ENCODE measurements around the gene HCK.

DNA sequence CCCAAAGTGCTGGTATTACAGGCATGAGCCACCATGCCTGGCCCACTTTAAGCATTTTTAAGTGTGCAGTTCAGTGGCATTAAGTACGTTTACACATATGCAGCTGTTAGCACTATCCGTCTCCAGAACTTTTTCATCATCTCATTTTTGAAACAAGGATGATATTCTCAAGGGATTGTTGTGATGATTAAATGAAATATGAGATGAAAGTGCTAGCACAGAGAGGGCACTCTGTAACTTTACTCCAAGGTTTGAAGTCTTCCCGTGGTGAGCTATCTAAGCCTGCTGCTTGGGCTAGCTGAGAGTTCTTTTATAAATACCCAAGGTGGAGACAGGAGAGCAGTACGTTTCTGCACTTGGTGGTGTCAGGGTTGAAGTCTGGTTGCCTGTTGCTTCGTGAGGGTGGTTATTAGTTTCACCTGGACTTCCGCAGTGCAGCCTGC lies 64.1 kb downstream of the HCK start:
- TF ChIP-seq, protein P1, sequence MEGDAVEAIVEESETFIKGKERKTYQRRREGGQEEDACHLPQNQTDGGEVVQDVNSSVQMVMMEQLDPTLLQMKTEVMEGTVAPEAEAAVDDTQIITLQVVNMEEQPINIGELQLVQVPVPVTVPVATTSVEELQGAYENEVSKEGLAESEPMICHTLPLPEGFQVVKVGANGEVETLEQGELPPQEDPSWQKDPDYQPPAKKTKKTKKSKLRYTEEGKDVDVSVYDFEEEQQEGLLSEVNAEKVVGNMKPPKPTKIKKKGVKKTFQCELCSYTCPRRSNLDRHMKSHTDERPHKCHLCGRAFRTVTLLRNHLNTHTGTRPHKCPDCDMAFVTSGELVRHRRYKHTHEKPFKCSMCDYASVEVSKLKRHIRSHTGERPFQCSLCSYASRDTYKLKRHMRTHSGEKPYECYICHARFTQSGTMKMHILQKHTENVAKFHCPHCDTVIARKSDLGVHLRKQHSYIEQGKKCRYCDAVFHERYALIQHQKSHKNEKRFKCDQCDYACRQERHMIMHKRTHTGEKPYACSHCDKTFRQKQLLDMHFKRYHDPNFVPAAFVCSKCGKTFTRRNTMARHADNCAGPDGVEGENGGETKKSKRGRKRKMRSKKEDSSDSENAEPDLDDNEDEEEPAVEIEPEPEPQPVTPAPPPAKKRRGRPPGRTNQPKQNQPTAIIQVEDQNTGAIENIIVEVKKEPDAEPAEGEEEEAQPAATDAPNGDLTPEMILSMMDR (IDR thresholded peaks at IDR 0.05), result no peak
- no peak for TF ChIP-seq MLX (CRISPR knock-in tag; IDR thresholded peaks at IDR 0.05)
- no peak for TF ChIP-seq ZNF232 (CRISPR knock-in tag; IDR thresholded peaks at IDR 0.05)
- no peak for TF ChIP-seq ZNF263 (CRISPR knock-in tag; IDR thresholded peaks at IDR 0.05; ENCODE audit: low read depth)
- TF ChIP-seq CBFB (CRISPR knock-in tag; IDR thresholded peaks at IDR 0.05; ENCODE audit: low read depth), result no peak
- TF ChIP-seq MAX (CRISPR knock-in tag; IDR thresholded peaks at IDR 0.05), result no peak
- TF ChIP-seq PREB (CRISPR knock-in tag; IDR thresholded peaks at IDR 0.05; ENCODE audit: borderline replicate concordance), result no peak
- no peak for TF ChIP-seq ERG (CRISPR knock-in tag; IDR thresholded peaks at IDR 0.05)
- TF ChIP-seq, protein P2, sequence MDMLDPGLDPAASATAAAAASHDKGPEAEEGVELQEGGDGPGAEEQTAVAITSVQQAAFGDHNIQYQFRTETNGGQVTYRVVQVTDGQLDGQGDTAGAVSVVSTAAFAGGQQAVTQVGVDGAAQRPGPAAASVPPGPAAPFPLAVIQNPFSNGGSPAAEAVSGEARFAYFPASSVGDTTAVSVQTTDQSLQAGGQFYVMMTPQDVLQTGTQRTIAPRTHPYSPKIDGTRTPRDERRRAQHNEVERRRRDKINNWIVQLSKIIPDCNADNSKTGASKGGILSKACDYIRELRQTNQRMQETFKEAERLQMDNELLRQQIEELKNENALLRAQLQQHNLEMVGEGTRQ (CRISPR knock-in tag; IDR thresholded peaks at IDR 0.05), result no peak
- no peak for TF ChIP-seq NR2C2 (CRISPR knock-in tag; IDR thresholded peaks at IDR 0.05)

Measured in WTC11 (cell line).